ENCODE results near the gene FNBP1.

FNBP1 gene

GRCh38 chr9:130088051-130088450, 45.1 kb upstream of the FNBP1 start:
- Histone ChIP-seq H3K27ac (ENCODE audit: extremely low read depth, low read depth, low read length) (no peak overlapping the region), H3K9me3 (ENCODE audit: control insufficient read depth, insufficient read depth, low read depth, low read length) (no peaks in the 10 kb centered on the region), H3K4me3 (ENCODE audit: low read depth, low read length) (no peak overlapping the region), H3K36me3 (ENCODE audit: control insufficient read depth in 2 of 2, insufficient read depth in 1 of 2, low read length in 2 of 2) (peaks cover 26 to 64% of the 10 kb centered on the region in 2 experiments), H3K4me1 (ENCODE audit: control insufficient read depth, insufficient read depth, low read length) (no peaks in the 10 kb centered on the region)
- no peak for TF ChIP-seq ATF2 (tag by site-specific recombination; IDR thresholded peaks at IDR 0.05; ENCODE audit: low read depth)
- TF ChIP-seq EGR2 (tag by site-specific recombination; IDR thresholded peaks at IDR 0.05; ENCODE audit: low read depth), result peak; percentile 33; the same call in 1 of the 2 replicates
- no peak for TF ChIP-seq HIC1 (tag by site-specific recombination; IDR thresholded peaks at IDR 0.05)
- POLR2A ChIA-PET, result no interaction called here
- CTCF ChIA-PET, result interaction anchor here (0.7 kb wide), 1 partner anchor 195 kb away, joined by 3 read pairs; no protein-coding TSS in a partner anchor

GRCh38 chr9:130084337-130084736, 41.3 kb upstream of the FNBP1 start:
- Histone ChIP-seq H3K4me1 (ENCODE audit: control insufficient read depth, insufficient read depth, low read length) (no peaks in the 10 kb centered on the region), H3K9me3 (ENCODE audit: control insufficient read depth, insufficient read depth, low read depth, low read length) (no peaks in the 10 kb centered on the region), H3K36me3 (ENCODE audit: control insufficient read depth in 2 of 2, insufficient read depth in 1 of 2, low read length in 2 of 2) (peaks cover 15 to 64% of the 10 kb centered on the region in 2 experiments; a peak in 2 of 3 replicates), H3K27ac (ENCODE audit: extremely low read depth, low read depth, low read length) (no peak overlapping the region), H3K4me3 (ENCODE audit: low read depth, low read length) (no peak overlapping the region)
- no peak for TF ChIP-seq ZNF626 (tag by site-specific recombination; IDR thresholded peaks at IDR 0.05)
- TF ChIP-seq KLF7 (tag by site-specific recombination; IDR thresholded peaks at IDR 0.05; ENCODE audit: borderline replicate concordance), result no peak
- TF ChIP-seq ZBTB7A (tag by site-specific recombination; IDR thresholded peaks at IDR 0.05; ENCODE audit: low read depth), result no peak
- peak; percentile 53; the same call in 1 of the 2 replicates for TF ChIP-seq ZFHX2 (tag by site-specific recombination; conservative IDR thresholded peaks at IDR 0.05)
- no peak for TF ChIP-seq ZBTB8A (tag by site-specific recombination; IDR thresholded peaks at IDR 0.05)
- no peak for TF ChIP-seq ZFP37 (tag by site-specific recombination; IDR thresholded peaks at IDR 0.05)
- no peak for TF ChIP-seq ZNF768 (tag by site-specific recombination; IDR thresholded peaks at IDR 0.05)
- no peak for TF ChIP-seq ZNF692 (tag by site-specific recombination; IDR thresholded peaks at IDR 0.05)
- TF ChIP-seq ZBTB10 (tag by site-specific recombination; IDR thresholded peaks at IDR 0.05), result no peak
- no peak for TF ChIP-seq ZNF48 (tag by site-specific recombination; IDR thresholded peaks at IDR 0.05)
- no peak for TF ChIP-seq ZBTB20 (tag by site-specific recombination; IDR thresholded peaks at IDR 0.05)
- TF ChIP-seq MZF1 (tag by site-specific recombination; IDR thresholded peaks at IDR 0.05; ENCODE audit: borderline replicate concordance), result no peak
- no peak for TF ChIP-seq AEBP2 (tag by site-specific recombination; IDR thresholded peaks at IDR 0.05; ENCODE audit: borderline replicate concordance)
- peak; percentile 50; the same call in 1 of the 2 replicates for TF ChIP-seq EGR2 (tag by site-specific recombination; IDR thresholded peaks at IDR 0.05; ENCODE audit: low read depth)
- TF ChIP-seq MEIS1 (CRISPR knock-in tag; IDR thresholded peaks at IDR 0.05; ENCODE audit: borderline replicate concordance), result no peak
- POLR2A ChIA-PET, result interaction anchor here (0.6 kb wide), 1 partner anchor 225 kb away, joined by 3 read pairs; no protein-coding TSS in a partner anchor
- CTCF ChIA-PET, result interaction anchor here (0.6 to 1.2 kb wide), 3 partner anchors 20 to 276 kb away, joined by 3 read pairs; no protein-coding TSS in a partner anchor
